DMS114 treated with DMSO at 0.1 percent for 48 hours (cell line): ENCODE data around the gene BCL2L11.

ENCODE experiments used
- DNase-seq: peaks from one replicate; lab custom pipeline; 2025; ENCODE audit not compliant: unreplicated experiment; lab: John Stamatoyannopoulos, UW

BCL2L11 gene

DNA sequence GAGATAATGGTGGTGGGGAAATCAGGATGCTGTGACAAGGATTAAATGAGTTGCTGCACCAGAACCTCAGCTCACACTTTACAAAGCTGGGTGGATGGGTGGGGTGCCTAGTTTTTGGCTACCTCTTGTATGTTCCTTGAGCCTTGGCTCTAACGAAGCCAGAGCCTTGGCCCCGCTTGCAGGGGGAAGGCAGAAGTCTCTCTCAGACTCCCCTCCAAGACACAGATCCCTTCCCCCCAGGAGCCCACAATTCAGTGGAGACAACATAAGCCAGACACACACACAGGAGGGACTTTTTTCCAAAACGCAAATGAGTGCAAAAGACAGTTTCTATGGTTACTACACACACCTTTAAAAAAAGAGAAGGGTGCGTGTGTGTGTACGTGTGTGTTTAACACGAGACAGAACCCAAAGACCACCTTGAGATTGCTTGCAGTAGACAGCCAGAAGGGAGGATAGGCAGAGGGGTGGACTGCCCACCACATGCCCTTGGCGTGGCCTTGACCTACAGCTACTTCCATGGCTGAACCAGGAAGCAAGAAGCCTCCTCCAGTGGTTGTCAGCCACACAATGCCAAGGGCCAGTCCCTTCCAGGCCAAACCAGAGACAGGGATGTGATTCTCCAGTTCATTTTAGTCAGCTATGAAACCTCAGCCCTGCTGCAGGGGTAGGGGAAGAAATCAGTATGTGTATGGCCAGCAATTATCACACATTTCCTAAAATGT is 70.3 kb downstream of the BCL2L11 start:
- DNase-seq: no peak

DNA sequence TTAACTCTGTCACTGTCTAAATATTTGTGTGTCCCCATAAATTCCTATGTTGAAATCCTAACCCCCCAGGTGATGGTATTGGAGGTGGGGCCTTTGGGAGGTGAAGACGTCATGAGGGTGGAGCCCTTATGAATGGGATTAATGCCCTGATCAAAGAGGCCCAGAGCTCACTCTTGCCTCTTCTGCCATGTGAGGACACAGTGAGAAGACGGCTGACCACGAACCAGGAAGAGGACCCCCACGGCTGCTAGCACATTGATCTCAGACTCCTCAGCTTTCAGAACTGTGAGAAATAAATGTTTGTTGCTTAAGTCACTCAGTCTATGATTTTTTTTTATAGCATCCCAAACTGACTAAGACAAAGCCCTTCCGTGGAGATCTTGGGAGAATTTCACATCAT is 71.2 kb downstream of the BCL2L11 start:
- DNase-seq: no peak

DNA sequence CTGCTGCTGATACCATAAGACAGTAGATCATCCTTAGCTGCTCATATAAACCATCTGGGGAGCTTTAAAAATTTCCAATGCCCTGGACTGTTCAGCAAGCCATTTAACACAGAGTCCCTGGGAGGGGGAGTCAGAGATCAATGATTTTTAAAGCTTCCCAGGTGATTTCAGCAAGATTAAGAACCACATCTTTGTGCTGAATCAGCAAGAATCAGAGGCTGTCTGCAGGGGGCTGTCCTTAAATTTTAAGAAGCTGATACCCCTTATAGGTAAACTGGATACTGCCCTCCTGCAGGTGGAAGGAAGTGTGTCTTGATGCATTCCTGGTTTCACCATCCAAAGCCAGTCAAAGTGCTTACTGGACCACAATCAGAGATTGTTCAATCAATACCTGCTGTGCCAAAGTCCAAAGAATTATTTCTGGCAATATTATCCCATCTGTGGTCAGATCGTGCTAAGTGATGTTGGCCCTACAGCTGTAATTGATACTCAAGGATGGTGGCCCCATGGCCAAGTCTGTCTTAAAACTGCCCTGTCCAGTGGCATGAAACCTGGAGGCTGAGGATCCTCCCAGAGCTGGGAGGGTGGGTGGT is 72.2 kb downstream of the BCL2L11 start:
- no peak for DNase-seq

DNA sequence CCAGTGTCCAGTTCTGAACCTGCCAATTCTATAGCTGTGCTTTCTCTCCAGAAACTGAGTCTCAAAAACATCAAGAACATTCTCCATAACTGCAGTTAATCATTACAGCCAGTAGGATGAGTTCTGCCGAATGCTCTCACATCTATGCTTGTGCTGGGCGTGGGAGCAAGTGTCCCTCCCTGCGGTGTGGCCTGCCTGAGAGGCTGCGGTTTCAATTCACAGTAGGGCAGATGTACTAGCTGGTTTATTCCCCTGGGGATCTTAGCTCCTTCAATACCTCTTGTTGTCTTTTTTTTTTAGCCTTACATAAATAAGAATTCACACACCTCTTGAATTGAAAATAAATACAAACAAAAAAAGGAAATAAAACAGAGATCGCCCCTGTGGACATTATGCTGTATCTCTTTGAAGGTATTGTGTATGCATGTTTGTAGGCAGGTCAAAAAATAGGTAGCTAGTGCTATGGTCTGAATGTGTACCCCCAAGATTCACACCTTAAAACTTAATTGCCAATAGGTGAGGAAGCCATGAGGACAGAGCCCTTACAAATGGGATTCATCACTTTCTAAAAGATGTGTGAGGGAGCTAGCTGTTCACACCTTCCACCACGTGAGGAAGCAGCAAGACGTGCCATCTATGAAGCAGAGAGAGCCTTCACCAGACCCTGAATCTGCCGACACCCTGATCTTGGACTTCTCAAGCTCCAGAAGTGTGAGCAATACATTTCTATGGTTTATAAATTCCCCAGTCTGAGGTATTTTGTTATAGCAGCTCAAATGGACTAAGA is 74.3 kb downstream of the BCL2L11 start:
- DNase-seq: no peak

DNA sequence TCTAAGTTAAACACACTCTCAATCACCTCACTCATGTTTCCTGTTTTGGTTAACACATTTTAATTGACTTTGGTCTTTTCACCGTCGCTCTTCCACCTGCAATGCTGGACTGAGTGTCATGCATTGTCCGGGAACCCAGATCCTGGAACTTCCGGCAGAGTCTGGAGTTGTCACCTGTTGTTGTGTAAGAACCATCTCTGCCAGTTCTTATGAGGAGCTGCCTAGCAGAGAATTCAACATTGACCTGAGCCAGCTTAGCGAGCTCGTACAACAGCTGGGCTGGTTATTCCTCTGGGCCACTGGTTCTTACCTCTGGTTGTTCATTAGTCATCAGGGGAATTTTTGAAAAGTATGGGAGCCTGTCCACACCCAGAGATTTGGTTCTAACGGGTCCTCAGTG is 75.7 kb downstream of the BCL2L11 start:
- no peak for DNase-seq

DNA sequence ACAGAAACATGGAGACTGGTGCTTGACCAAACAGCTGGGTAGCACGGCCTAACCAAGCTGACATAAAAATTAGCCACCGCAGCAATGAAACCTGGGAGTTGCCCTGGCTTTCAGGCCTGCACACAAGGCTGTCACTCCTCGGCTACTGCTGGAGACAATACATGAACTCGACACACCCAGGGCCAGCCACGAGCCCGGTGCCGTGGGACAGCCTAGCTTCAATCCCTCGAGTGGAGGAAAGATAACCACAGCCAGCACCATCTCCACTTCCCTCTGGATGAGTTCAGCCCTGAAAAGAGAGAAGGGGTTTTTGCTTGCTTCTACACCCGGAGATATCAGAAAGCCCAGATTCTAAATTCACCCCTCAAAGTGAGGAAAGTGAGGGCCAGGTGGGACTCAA is 78.0 kb downstream of the BCL2L11 start:
- no peak for DNase-seq

DNA sequence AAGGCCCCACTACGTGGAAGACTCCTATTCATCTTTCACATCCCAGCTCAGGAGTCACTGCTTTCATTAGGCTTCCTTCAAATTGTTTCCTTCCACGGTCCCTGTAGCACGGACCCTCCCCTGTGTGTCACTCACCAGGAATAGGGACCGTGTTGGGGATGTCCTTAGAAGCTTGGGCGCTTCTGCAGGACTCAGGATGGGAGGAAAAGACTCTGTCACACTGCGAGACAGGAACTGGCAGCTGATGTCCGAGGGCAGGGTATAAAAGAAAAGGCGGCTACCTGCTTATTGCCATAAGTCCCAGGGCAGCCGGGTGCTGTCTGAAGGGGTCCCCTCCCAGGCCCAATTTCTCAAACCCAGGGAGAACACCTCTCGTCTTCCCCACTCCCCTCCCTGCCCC is 79.1 kb downstream of the BCL2L11 start:
- no peak for DNase-seq

DNA sequence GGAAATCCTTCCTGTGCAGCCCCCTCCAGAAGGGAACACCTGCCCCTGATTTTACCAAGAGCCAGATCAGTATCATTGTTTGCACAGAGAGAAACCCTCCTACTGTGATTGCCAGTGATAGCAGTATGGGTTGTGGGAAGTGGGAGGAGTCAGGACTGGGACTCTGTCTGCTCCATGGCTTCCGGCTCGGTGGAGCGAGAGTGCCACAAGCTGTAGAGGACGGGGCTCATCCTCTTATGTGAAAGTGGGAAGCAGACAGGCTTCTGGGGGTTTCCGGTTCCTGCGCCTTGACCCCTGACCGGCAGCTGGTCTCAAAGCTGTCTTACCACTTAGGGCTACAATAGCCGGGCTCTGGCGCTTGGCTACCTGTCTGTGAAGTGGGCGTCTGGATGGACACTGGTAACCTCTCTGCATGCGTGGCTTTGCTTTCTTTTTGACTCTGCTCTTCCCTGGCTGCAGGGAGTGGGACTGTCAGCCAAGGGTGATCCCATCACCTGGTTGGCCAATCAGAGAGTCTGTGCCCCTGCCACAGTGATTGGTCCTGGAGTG is 79.7 kb downstream of the BCL2L11 start:
- no peak for DNase-seq

DNA sequence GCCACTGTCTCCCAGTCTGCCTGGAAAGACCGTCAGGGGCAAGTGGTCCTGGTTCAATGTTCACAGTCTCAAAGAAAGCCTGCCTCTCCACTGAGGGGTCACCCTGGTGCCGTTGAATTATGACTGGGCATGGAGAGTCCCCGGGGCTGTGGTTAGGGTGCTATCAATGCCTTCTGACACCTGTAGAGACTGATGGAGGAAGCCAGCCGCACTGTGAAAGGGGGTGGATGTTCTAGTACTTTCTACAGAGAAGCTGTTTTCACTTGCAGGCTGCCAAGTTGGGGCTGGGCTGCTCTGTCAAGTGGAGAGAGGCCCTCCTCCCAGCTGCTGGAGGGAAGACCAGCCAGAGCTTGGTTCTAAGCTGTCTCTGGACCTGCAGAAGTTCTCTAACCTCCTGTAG is 80.5 kb downstream of the BCL2L11 start:
- no peak for DNase-seq

DNA sequence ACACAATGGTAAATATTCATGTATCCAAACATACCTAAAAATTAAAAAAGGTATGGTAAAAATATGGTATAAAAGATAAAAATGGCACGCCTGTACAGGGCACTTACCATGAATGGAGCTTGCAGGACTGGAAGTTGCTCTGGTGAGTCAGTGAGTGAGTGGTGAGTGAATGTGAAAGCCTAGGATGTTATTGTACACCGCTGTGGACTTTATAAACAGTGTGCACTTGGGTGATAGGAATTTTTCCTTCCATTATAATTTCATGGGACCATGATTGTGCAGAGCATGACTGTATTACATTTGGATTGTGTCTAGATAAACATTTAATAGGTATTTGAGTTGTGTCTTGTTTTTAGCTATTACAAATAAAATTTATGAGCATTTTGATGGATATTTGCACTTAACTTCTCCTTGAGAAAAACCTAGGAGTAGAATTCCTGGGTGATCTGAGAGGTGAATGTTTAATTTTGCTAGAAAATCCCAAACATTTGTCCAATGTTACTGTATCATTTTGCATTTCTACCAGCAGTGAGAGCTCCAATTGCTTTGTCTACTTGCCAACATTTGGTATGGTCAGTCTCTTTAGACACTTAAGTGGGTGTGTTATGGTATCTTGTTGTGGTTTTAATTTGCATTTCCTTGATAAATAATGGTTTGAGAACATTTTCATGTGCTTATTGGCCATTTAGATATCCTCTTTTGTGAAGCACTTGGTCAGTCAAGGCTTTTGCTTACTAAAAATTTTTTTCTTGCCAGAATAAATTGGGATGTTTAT is 81.7 kb downstream of the BCL2L11 start:
- no peak for DNase-seq

DNA sequence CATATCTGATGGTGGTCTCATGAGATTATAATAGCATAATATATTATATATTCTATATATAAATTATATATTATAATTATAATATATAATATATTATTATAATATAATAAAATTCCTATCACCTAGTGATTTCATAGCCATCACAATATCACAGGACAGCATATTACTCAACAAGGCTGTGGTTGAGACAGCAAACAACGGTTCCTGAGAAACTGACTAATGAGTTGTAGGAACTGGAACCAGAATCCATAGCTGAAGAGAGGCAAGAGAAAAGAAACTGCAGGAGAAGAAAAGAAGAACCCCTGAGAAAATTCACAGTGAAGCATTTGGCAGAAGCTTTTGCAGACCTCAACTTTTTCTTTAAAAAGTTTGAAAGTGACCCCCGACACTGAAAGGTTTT is 84.0 kb downstream of the BCL2L11 start:
- DNase-seq: no peak

DNA sequence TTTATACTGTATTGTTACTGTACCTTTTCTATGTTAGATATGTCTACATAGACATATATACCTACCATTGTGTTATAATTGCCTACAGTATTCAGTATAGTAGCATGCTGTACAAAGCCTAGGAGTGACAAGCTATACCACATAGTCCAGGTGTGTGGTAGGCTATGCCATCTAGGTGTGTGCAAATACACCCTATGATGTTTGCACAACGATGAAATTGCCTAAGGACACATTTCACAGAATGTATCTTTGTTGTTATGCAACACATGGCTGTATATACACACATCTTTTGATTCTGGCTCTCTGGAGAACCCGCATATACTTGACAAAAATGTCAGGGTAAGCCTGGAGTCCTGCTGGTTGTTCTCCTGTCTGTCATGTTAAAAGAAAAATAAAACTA is 85.1 kb downstream of the BCL2L11 start:
- no peak for DNase-seq

DNA sequence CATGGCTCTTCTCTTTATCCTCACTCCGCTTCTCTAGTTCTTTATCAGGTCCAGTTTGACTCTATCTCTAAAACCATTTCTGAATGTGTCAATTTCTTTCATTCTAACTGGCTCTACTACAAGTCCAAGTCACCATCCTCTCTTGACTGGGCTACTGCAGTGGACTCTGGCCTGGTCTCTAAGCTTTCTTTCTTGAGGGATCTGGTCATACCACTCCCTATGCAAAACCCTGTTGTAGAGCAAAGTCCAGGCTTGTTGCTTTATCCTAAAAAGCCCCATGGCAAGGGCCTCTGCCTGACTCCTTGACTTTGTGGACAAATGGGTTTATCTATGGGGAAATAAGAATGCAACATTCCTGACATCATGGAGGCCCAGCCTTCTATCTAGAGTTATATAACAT is 87.1 kb downstream of the BCL2L11 start:
- no peak for DNase-seq

DNA sequence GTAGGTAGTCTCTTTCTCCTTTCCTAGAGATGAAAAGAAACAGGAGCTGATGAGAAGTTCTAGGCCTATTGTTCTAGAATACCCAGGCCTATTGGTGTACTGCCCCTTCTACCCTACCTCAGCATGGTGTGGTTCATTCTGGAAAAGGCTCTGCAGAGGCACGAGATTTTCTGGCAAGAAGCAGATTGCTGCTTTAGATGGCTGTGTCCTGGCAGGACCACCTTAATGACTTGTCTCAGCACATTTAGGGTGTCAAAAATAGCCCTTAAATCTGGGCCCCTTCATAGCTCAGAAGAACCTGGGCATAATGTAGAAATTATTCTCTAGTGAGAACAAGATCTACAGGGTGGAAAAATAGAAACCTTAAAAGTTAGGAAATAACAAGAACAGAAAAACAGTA is 87.9 kb downstream of the BCL2L11 start:
- DNase-seq: no peak

DNA sequence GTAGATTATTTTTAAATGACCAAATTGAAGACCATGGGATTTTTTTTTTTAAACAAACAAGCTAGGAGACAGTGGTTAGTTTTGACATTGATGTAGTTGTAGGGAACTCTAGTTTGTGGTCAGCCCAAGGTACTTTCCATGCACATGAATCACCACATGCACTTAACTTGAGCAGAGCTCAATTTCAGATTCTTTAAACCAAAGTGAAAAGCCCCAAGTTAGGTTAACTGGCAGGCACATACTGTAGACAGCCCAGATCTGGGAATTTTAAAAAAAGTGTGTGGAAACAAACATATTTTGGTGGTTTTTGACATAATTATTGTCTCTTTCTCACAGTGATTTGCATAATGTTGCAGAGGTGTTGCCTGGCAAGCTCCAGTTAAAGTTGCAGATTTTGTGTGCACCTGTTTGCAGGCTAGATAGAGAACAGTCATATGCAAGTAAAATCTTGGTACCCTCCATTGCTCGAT is 88.4 kb downstream of the BCL2L11 start:
- DNase-seq: no peak

DNA sequence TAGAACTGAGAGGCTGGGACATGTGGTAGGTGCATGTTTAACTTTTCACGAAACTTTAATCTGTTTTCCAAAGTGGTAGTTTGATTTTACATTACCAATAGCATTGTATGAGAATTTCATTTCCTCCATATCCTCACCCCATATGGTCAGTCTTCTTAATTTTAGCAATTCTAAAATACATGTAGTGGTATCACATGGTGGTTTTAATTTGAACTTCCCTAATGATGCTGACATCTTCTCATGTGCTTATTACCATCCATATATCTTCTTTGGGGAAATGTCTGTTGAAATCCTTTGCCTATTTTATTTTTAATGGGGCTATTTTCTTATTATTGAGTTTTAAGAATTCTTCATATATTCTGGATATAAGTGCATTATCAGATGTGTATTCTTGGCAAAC is 89.3 kb downstream of the BCL2L11 start:
- no peak for DNase-seq

DNA sequence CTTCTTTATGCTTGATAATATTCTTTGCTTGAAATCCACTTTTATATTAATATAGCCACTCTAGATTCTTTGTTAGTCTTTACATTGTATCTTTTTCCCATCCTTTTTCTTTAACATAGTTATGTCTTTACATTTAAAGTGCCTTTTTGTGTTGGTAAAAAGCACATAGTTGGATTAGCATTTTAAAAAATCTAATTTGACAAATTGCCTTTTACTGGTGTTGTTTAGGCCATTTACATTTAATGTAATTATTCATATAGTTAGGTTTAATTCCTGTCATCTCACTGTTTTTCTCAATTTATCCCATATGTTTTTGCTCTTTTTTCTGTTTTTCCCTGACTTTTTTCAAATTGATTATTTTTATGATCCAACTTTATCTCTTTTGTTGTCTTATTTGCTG is 93.2 kb downstream of the BCL2L11 start:
- DNase-seq: no peak

DNA sequence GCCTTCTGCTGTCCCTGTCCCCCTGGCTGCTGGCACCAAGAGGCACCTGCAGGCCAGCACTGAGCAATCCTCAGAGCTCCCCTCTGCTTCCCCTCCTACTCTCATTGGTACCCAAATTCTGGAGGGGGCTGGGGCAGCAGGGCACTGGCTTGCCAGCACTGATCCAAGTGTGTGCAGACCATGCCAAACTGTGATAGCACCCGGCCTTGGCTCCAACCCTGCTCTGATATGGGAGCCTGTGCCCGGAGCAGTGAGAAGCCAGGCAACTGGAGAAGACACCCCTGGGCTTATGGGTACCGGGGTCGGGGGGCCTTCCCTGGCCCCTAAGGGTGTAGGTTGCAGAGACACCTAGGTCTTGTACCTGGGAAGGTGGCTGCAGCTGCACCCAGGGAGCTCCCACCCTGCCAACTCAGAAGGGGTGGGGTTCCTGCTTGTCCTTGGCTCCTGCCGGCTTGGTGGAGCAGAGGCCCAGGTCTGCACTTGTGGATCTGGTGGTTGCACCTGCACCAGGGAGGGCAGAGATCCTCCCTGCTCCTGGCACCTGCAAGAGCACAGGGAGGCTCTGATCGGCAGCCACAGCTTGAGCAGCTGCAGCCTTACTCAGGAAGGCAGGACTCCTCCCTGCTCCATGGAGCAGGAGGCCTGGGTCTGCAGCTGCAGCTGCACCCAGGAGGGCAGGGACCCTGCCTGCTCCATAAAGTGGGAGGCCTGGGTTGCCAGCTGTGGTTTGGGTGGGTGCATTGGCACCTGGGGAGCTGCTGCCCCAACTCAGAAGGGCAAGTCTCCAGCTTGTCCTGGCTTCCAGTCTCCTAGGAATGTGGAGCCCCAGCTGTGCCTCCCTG is 96.3 kb downstream of the BCL2L11 start:
- no peak for DNase-seq
